Prostate gland (tissue), 2 donors: ENCODE measurements around the gene SLC39A11.

Experiments used
- CTCF ChIP-seq, 4 experiments: fragments of 200-600 bp in 2 of 4; fragments of 450-650 bp in 2 of 4; sonication (generic) in 2 of 4; IDR thresholded peaks; 1 replicate in 3 of 4; 2 replicates in 1 of 4; pipeline ENCODE4 v1.5.1; 2016 to 2019; ENCODE audit warnings: antibody characterized with exemption in 4 of 4, mild to moderate bottlenecking in 2 of 4, moderate library complexity in 2 of 4
- POLR2A ChIP-seq: fragments of 450-650 bp; IDR thresholded peaks from one replicate; pipeline ENCODE4 v1.6.1; 2016; ENCODE audit warnings: antibody characterized with exemption, mild to moderate bottlenecking

GRCh38 chr17:72967977-72968585, 124.4 kb downstream of the SLC39A11 start:
- no peak for TF ChIP-seq POLR2A
- TF ChIP-seq CTCF (IDR thresholded peaks at IDR 0.05): no peak
